Ovary (tissue), 3 donors: ENCODE results near the gene RNF214.

Experiments used
- EP300 ChIP-seq: sonication (generic); formaldehyde crosslinking; IDR thresholded peaks from one replicate; pipeline ENCODE4 v1.6.1; 2017; ENCODE audit warnings: antibody characterized with exemption
- POLR2A ChIP-seq: fragments of 450-650 bp; IDR thresholded peaks from one replicate; pipeline ENCODE4 v1.6.1; 2017; ENCODE audit warnings: antibody characterized with exemption, mild to moderate bottlenecking, moderate library complexity
- TF ChIP-seq, protein P1 (sequence below), 3 donors: fragments of 450-650 bp in 2 of 3; fragments of 200-600 bp in 1 of 3; IDR thresholded peaks; one replicate each; pipeline versions ENCODE4 v1.5.1 to v1.8.0; 2016 to 2022; ENCODE audit warnings: antibody characterized with exemption in 3 of 3, mild to moderate bottlenecking in 1 of 3
- donor health status: DM: no; HTN: no; CAD: no.

GRCh38 chr11:117287668-117288067 lies 55.2 kb downstream of the RNF214 start:
- TF ChIP-seq, protein P1, sequence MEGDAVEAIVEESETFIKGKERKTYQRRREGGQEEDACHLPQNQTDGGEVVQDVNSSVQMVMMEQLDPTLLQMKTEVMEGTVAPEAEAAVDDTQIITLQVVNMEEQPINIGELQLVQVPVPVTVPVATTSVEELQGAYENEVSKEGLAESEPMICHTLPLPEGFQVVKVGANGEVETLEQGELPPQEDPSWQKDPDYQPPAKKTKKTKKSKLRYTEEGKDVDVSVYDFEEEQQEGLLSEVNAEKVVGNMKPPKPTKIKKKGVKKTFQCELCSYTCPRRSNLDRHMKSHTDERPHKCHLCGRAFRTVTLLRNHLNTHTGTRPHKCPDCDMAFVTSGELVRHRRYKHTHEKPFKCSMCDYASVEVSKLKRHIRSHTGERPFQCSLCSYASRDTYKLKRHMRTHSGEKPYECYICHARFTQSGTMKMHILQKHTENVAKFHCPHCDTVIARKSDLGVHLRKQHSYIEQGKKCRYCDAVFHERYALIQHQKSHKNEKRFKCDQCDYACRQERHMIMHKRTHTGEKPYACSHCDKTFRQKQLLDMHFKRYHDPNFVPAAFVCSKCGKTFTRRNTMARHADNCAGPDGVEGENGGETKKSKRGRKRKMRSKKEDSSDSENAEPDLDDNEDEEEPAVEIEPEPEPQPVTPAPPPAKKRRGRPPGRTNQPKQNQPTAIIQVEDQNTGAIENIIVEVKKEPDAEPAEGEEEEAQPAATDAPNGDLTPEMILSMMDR (IDR thresholded peaks at IDR 0.05) = no peak
- no peak for TF ChIP-seq POLR2A
- no peak for TF ChIP-seq EP300
